NCI-H1436 treated with DMSO at 0.1 percent for 48 hours (cell line): Measurements from ENCODE around the gene DOK4.

Experiments used
- DNase-seq: peaks from one replicate; lab custom pipeline; 2025; lab: John Stamatoyannopoulos, UW

Gene DOK4

GRCh38 chr16:57485916-57486857 lies at the start of gene DOK4:
DOK4 (minus strand) TSS chr16:57486493; CDS start chr16:57479507, 6,986 bp downstream.
- no peak for DNase-seq

DNA sequence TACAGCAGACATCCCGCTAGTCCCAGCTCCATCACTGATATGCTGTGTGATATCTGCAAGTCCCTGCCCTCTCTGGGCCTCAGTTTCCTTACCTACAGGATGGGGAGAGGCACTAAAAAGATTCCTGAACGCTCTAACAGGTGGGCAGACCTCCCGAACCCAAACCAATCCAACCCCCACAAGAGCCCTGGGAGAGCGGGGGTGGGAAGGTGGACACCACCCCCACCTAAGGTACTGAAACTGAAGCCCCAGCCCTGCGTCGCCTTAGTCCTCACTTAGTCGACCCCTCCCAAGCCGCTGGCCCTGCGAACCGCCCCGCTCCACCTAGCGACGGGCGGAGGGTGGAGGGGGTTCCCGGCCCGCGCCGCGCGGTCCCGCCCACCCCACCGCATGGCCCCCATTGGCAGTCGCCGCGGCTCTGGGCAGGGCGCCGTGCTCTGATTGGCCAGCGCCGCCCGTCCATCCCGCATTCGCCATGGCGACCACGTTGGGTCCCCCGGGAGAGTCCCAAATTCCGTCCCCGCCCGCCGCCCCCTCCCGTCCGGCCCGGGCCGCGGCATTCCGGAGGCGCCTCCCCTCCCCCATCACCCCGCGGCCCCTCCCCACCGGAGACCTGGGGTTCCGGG lies 49.5 kb upstream of the DOK4 start:
- no peak for DNase-seq

- DNase-seq = no peak
Observed at GRCh38 chr16:57534881-57535658, 48.8 kb upstream of the DOK4 start.

- no peak for DNase-seq
Observed at GRCh38 chr16:57534337-57534880, 48.1 kb upstream of the DOK4 start.

DNA sequence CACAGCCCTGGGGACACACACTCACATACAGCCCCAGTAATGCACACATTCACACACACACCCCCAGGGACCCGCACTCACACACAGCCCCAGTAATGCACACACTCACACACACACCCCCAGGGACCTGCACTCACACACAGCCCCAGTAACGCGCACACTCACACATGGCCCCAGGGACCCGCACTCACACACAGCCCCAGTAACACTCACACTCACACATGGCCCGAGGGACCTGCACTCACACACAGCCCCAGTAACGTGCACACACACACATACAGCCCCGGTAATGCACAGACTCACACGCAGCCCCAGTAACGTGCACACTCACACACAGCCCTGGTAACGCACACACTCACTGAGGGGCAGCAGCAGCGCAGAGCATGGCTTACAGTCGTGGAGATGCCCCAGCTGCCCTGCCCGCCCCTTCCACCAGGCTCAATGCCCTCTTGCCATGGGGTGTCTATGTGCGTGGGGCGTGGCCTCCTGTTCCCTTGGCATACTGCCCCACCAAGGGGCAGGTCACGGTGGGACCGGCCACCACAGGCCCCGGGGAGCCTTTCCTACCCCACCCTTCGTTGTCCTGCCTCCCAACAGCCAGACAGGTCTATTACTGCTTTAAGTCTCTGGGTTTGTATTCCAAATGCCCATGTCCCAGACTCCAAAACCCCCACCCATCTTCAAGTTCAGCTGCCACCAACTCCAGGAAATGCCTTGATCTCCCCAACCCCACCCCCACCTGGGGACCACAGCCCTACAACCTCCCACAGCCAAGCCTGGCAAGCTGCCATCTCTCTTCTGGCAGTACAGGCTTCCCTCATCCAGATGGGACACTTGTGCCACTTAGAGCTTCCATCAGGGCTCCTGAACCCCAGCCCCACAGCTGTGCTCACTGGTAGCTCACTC lies 47.4 kb upstream of the DOK4 start:
- no peak for DNase-seq

DNA sequence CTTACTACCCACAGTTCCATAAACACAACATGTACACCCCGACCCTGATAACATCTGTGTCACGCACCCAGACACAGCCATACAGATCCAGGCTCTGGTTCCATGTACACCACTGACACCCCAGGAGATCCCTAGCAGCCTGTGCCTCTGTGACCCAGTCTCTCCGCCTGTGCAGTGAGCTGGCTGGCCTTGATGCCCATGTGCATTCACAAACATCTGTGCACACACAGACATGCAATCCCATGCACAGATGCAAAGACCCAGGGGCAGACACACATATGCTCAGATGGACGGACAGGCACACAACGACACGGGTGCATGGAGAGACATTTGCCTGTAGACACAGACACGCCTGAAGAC lies 46.0 kb upstream of the DOK4 start:
- DNase-seq = no peak

DNA sequence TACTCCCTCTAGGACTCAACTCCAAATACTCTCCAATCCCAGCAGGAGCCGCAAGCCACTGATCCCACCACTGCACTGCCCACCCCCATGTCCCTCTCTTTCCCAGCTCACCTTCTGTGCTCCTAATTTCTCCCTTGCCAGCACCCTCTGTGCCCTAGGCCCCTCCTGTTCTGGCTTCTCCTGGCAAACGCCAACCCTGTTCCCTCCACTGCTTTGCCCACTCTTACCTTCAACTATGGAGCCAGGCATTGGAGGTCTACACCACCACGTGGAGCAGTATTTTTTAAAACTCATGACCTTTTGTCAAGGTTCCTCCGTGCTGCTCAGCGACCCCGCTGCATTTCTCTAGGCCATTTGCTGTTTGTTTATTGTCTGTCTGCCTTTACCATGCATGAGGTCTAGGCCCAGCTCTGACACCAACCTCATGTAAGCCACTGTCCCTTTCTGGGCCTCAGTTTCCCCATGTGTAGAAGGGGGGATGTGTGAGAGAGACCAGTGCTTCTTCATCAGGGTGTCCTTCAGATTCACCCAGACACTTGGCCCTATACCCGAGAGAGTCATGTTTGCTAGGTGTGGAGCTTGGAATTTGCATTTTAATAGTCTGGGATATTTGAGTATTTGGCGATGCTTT lies 45.5 kb upstream of the DOK4 start:
- no peak for DNase-seq

DNA sequence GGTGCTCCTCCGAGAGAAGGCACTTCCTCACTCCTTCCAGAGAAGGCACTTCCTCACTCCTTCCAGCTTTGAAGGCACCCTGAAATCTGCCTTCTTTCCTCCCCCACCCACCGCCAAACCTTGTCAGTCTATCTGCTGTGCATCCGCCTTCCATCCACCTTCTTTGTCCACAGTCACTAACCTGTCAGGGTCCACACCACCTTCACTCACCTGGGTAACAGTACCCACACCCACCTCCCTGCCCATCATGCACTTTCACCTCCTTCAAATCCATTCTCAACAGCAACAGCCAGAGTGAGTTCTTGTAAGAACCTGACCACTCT lies 44.9 kb upstream of the DOK4 start:
- DNase-seq = no peak

- DNase-seq = no peak
Observed at GRCh38 chr16:57530522-57531252, 44.4 kb upstream of the DOK4 start.

GRCh38 chr16:57530104-57530521 lies 43.8 kb upstream of the DOK4 start:
- no peak for DNase-seq

DNA sequence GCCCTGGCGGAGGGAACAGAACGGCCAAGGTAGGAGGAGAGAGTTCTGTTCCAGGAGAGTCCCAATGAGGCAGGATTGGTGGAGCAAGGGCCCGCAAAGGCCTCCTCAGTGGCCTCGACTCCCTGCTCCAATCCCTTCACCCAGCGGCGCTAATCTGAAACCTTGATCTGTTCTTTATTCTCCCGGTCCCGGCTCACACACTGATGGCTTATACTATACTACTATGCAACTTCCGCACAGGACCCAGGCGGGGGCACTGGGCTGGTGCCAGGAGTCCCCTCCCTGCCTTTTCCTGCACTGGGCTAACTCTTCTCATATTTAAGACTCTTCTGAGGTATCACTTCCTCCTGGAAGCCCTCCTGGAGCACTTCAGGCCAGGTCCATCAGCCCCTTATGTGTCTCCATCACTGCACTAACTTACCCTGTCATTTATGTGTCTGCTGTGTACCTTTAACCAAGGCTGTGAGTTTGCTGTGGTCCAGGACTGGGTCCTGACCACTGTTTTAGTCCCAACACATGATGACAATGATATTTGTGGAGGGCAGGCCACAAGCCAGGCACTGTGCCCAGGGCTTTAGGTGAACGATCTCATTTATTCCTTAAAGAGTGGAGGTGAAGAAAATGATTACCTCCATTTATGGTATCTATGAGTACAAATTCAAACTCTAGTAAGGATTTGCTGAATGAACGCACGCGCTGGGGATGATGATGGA lies 43.3 kb upstream of the DOK4 start:
- no peak for DNase-seq

- no peak for DNase-seq
Observed at GRCh38 chr16:57528499-57529390, 42.5 kb upstream of the DOK4 start.

- no peak for DNase-seq
Observed at GRCh38 chr16:57527610-57528360, 41.5 kb upstream of the DOK4 start.

GRCh38 chr16:57527027-57527426 lies 40.7 kb upstream of the DOK4 start:
- DNase-seq = no peak

- DNase-seq = no peak
Observed at GRCh38 chr16:57526498-57526897, 40.2 kb upstream of the DOK4 start.

DNA sequence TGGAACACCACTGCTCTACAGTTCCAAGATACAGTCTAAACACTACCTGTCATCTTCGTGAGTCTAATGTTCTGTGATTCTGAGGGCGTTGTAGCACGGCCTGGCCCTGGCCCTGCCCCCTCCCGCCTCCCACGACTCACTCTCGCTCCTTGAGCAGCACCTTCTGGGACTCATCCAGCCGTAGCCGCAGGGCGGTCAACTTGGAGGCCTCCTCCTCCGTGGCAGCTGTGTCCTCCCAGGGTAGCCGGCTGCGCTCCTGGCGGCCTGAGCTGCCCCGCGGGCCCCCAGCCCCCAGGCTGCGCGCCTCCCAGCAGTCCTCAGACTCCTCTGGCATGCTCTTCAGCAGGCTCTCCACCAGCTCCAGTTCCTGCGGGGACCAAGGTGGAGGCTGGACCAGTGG lies 39.5 kb upstream of the DOK4 start:
- no peak for DNase-seq

- DNase-seq = no peak
Observed at GRCh38 chr16:57522960-57523359, 36.7 kb upstream of the DOK4 start.
